ENCODE measurements around the gene TNFRSF21.
"Not testable (repeated sequence)": the region's sequence is repeated elsewhere in the genome, so short reads cannot be mapped to it uniquely, and the experiment has no call there.

DNA sequence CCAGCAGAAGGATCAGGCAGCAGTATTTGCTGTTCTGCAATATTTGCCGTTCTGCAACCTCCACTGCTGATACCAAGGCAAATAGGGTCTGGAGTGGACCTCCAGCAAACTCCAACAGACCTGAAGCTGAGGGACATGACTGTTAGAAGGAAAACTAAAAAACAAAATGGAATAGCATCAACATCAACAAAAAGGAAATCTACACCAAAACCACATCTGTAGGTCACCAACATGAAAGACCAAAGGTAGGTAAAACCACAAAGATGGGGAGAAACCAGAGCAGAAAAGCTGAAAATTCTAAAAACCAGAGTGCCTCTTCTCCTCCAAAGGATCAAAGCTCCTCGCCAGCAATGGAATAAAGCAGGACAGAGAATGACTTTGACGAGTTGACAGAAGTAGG, 18.9 kb upstream of the TNFRSF21 start:
- TF ChIP-seq POLR2A, CTCF (IDR thresholded peaks at IDR 0.05): not testable (repeated sequence)

All from body of pancreas (tissue), 4 donors.